Keratinocyte (primary cell): ENCODE measurements around the gene GEMIN5. TPM values are rescaled to one million over a fixed set of nuclear protein-coding genes. Genes with fewer than 3 reads are reported as not detected.

ENCODE experiments used
- DNase-seq: peaks from one replicate; pipeline ENCODE4 v3.0.0-alpha.2; 2011; ENCODE audit warnings: low read depth, missing footprints, low spot score
- FAIRE-seq: peaks from 2 replicates; lab custom pipeline; 2011; peaks lifted over from hg19 to GRCh38; lab: Jason Lieb, UNC
- H2AFZ ChIP-seq: 2 replicates; pipeline ENCODE4 v1.6.0; 2012; ENCODE audit warnings: low read length, control low read depth, inconsistent platforms; ENCODE audit not compliant: control insufficient read depth
- H3K27ac ChIP-seq: 2 replicates; pipeline ENCODE4 v1.5.1; 2011; ENCODE audit warnings: low read length; ENCODE audit not compliant: control insufficient read depth, insufficient read depth
- H3K27me3 ChIP-seq: 3 replicates; pipeline ENCODE4 v1.6.0; 2011; ENCODE audit warnings: low read length; ENCODE audit not compliant: control insufficient read depth, insufficient read depth; ENCODE audit errors: extremely low read depth
- H3K36me3 ChIP-seq, 2 experiments: 2 replicates in 1 of 2; 3 replicates in 1 of 2; pipeline ENCODE4 v1.5.1; 2011; ENCODE audit warnings: low read length in 2 of 2, mild to moderate bottlenecking in 1 of 2; ENCODE audit not compliant: control insufficient read depth in 2 of 2, insufficient read depth in 2 of 2; ENCODE audit errors: extremely low read depth in 1 of 2
- H3K4me1 ChIP-seq: 3 replicates; pipeline ENCODE4 v1.5.1; 2011; ENCODE audit warnings: low read length; ENCODE audit not compliant: control insufficient read depth, insufficient read depth; ENCODE audit errors: extremely low read depth
- H3K4me2 ChIP-seq: 3 replicates; pipeline ENCODE4 v1.6.0; 2011; ENCODE audit warnings: low read depth, low read length; ENCODE audit not compliant: control insufficient read depth, insufficient read depth; ENCODE audit errors: extremely low read depth
- H3K4me3 ChIP-seq, 3 experiments: fragments of 200-600 bp in 1 of 3; sonication (generic) in 1 of 3; 2 replicates in 2 of 3; 3 replicates in 1 of 3; pipeline ENCODE4 v1.5.1; 2011 to 2016; ENCODE audit warnings: low read length in 3 of 3, mild to moderate bottlenecking in 3 of 3, control low read depth in 2 of 3, inconsistent platforms in 1 of 3, low read depth in 1 of 3, mixed read lengths in 1 of 3, mixed run types in 1 of 3, moderate library complexity in 1 of 3; ENCODE audit not compliant: control insufficient read depth in 2 of 3, insufficient read depth in 2 of 3; ENCODE audit errors: extremely low read depth in 1 of 3
- H3K79me2 ChIP-seq: 2 replicates; pipeline ENCODE4 v1.6.0; 2012; ENCODE audit warnings: low read length; ENCODE audit not compliant: control insufficient read depth, insufficient read depth
- H3K9ac ChIP-seq: 3 replicates; pipeline ENCODE4 v1.6.0; 2011; ENCODE audit warnings: low read length; ENCODE audit not compliant: control insufficient read depth, insufficient read depth; ENCODE audit errors: extremely low read depth
- H3K9me1 ChIP-seq: 3 replicates; pipeline ENCODE4 v1.6.0; 2011; ENCODE audit warnings: low read length; ENCODE audit not compliant: control insufficient read depth, insufficient read depth; ENCODE audit errors: extremely low read depth
- H3K9me3 ChIP-seq: 2 replicates; pipeline ENCODE4 v1.5.1; 2012; ENCODE audit warnings: low read depth, low read length; ENCODE audit not compliant: control insufficient read depth
- H4K20me1 ChIP-seq: 3 replicates; pipeline ENCODE4 v1.6.0; 2011; ENCODE audit warnings: low read length; ENCODE audit not compliant: control insufficient read depth, insufficient read depth; ENCODE audit errors: extremely low read depth
- EZH2 ChIP-seq: IDR thresholded peaks from one replicate; pipeline ENCODE4 v1.6.1; 2012; ENCODE audit warnings: inconsistent platforms, mild to moderate bottlenecking, low read length, moderate library complexity
- dilution Hi-C: fragments of 300-500 bp; cut with MboI; formaldehyde crosslinking; loops from one replicate; pipeline ENCODE4 v1.7.0; 2020; ENCODE audit warnings: low sequenced_read_pairs; ENCODE audit not compliant: extremely low pct_ligation_motif_present
- polyA plus RNA-seq, 5 experiments: library from polyadenylated mRNA; depleted of rRNA in 3 of 5; stranded (reverse) in 3 of 5; stranded (forward) in 1 of 5; unstranded in 1 of 5; fragments of >200 nt; gene quantifications; 1 replicate in 1 of 5; 2 replicates in 3 of 5; 3 replicates in 1 of 5; pipeline versions ENCODE4 v1.2.1 to v1.2.3, GENCODE V29; 2011 to 2012; ENCODE audit warnings: missing spikeins in 2 of 5, low read depth in 1 of 5, low replicate concordance in 1 of 5
- TF ChIP-seq, protein P1 (sequence below), 3 experiments: IDR thresholded peaks in 1 of 3; conservative IDR thresholded peaks in 1 of 3; optimal IDR thresholded peaks in 1 of 3; 2 replicates in 2 of 3; 3 replicates in 1 of 3; pipeline versions ENCODE3 to v1.5.1; 2011; ENCODE audit warnings: low read length in 3 of 3, mild to moderate bottlenecking in 3 of 3, moderate library complexity in 2 of 3, control low read depth in 1 of 3, inconsistent platforms in 1 of 3; ENCODE audit not compliant: insufficient read depth in 2 of 3; ENCODE audit errors: extremely low read depth in 1 of 3

The GEMIN5 gene
- polyA plus RNA-seq, 1 donor (not counting 4 experiments of a cell fraction or from before 2014, with no cell fraction given) = 12.5 TPM

- DNase-seq = no peak
- Histone ChIP-seq H3K79me2 (no peaks in the 10 kb centered on the region), H3K4me2 (no peak overlapping the region), H3K9me1 (no peaks in the 10 kb centered on the region), H3K36me3 (peaks cover 16 to 26% of the 10 kb centered on the region in 2 experiments), H3K4me1 (no peaks in the 10 kb centered on the region), H3K4me3 (no peak overlapping the region), H4K20me1 (no peaks in the 10 kb centered on the region), H3K27ac (no peak overlapping the region), H3K9ac (no peak overlapping the region), H3K27me3 (no peaks in the 10 kb centered on the region), H3K9me3 (peaks cover 5% of the 10 kb centered on the region), H2AFZ (no peak overlapping the region)
- FAIRE-seq = no peak
- TF ChIP-seq, protein P1, sequence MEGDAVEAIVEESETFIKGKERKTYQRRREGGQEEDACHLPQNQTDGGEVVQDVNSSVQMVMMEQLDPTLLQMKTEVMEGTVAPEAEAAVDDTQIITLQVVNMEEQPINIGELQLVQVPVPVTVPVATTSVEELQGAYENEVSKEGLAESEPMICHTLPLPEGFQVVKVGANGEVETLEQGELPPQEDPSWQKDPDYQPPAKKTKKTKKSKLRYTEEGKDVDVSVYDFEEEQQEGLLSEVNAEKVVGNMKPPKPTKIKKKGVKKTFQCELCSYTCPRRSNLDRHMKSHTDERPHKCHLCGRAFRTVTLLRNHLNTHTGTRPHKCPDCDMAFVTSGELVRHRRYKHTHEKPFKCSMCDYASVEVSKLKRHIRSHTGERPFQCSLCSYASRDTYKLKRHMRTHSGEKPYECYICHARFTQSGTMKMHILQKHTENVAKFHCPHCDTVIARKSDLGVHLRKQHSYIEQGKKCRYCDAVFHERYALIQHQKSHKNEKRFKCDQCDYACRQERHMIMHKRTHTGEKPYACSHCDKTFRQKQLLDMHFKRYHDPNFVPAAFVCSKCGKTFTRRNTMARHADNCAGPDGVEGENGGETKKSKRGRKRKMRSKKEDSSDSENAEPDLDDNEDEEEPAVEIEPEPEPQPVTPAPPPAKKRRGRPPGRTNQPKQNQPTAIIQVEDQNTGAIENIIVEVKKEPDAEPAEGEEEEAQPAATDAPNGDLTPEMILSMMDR (optimal IDR thresholded peaks at IDR 0.05 in 1 of 3, IDR thresholded peaks at IDR 0.05 in 1 of 3, conservative IDR thresholded peaks at IDR 0.05 in 1 of 3; ENCODE audit: extremely low read depth in 1 of 3, insufficient read depth in 2 of 3, low read length in 3 of 3) = no peak
- no peak for TF ChIP-seq EZH2
- dilution Hi-C loops = no loop called here
Measured at GRCh38 chr5:154873791-154874331, 64.2 kb downstream of the GEMIN5 start.

GRCh38 chr5:154871734-154872133 is 66.3 kb downstream of the GEMIN5 start:
- no peak for FAIRE-seq
- dilution Hi-C loops = no loop called here
- peaks cover 3% of the 10 kb centered on the region for H3K79me2 ChIP-seq
- H3K4me3 ChIP-seq = no peak overlapping the region
- DNase-seq = no peak
- no peaks in the 10 kb centered on the region for H3K9me3 ChIP-seq
- no peak overlapping the region for H3K9ac ChIP-seq
- peaks cover 2% of the 10 kb centered on the region for H4K20me1 ChIP-seq
- no peak overlapping the region for H3K4me2 ChIP-seq
- H3K27me3 ChIP-seq = no peaks in the 10 kb centered on the region
- no peaks in the 10 kb centered on the region for H3K4me1 ChIP-seq
- TF ChIP-seq, protein P1 (optimal IDR thresholded peaks at IDR 0.05 in 1 of 3, IDR thresholded peaks at IDR 0.05 in 1 of 3, conservative IDR thresholded peaks at IDR 0.05 in 1 of 3; ENCODE audit: extremely low read depth in 1 of 3, insufficient read depth in 2 of 3, low read length in 3 of 3) = no peak
- no peak for TF ChIP-seq EZH2
- H2AFZ ChIP-seq = no peak overlapping the region
- H3K36me3 ChIP-seq = peaks cover 18 to 32% of the 10 kb centered on the region in 2 experiments
- H3K27ac ChIP-seq = no peak overlapping the region
- no peaks in the 10 kb centered on the region for H3K9me1 ChIP-seq
